ENCODE measurements around the gene ZNF664.

ZNF664 gene

GRCh38 chr12:123972457-123973401, at the start of gene ZNF664, which contains the start of gene CCDC92:
TSS of gene ZNF664 (plus strand) at chr12:123973215. CDS start at chr12:124012145, 38,930 bp downstream.
TSS of gene CCDC92 (minus strand) at chr12:123972831. CDS start at chr12:123944305, 28,526 bp downstream.
- Histone ChIP-seq H3K4me1 (ENCODE audit: insufficient read depth, low read length) (peaks cover 8% of the 10 kb centered on the region; the same call in 1 of the 2 replicates), H3K27me3 (ENCODE audit: insufficient read depth, low read length) (peaks cover 70% of the 10 kb centered on the region), H3K9ac (ENCODE audit: low read depth, low read length) (peak within 1 kb of the TSS; percentile 64; the same call in 1 of the 2 replicates), H3K4me3 (ENCODE audit: low read length) (peak within 1 kb of the TSS; percentile 83), H3K36me3 (ENCODE audit: insufficient read depth, low read depth, low read length) (0 out of 2 replicates have a peak, but pooled peaks cover 5% of the 10 kb centered on the region), H3K9me3 (ENCODE audit: insufficient read depth, low read depth, low read length) (no peaks in the 10 kb centered on the region), H3K27ac (ENCODE audit: low read length) (no peak within 1 kb of the TSS)

GRCh38 chr12:123923927-123924326, 49.1 kb upstream of the ZNF664 start:
- H3K27ac ChIP-seq (ENCODE audit: low read length) = no peak overlapping the region
- no peaks in the 10 kb centered on the region for H3K27me3 ChIP-seq (ENCODE audit: insufficient read depth, low read length)
- no peaks in the 10 kb centered on the region for H3K9me3 ChIP-seq (ENCODE audit: insufficient read depth, low read depth, low read length)
- no peak overlapping the region for H3K9ac ChIP-seq (ENCODE audit: low read depth, low read length)
- H3K36me3 ChIP-seq (ENCODE audit: insufficient read depth, low read depth, low read length) = no peaks in the 10 kb centered on the region
- H3K4me1 ChIP-seq (ENCODE audit: insufficient read depth, low read length) = no peaks in the 10 kb centered on the region
- H3K4me3 ChIP-seq (ENCODE audit: low read length) = no peak overlapping the region

- no peak overlapping the region for H3K4me3 ChIP-seq (ENCODE audit: low read length)
- no peak overlapping the region for H3K9ac ChIP-seq (ENCODE audit: low read depth, low read length)
- no peak overlapping the region for H3K27ac ChIP-seq (ENCODE audit: low read length)
- H3K9me3 ChIP-seq (ENCODE audit: insufficient read depth, low read depth, low read length) = no peaks in the 10 kb centered on the region
- no peaks in the 10 kb centered on the region for H3K27me3 ChIP-seq (ENCODE audit: insufficient read depth, low read length)
- H3K4me1 ChIP-seq (ENCODE audit: insufficient read depth, low read length) = no peaks in the 10 kb centered on the region
- no peaks in the 10 kb centered on the region for H3K36me3 ChIP-seq (ENCODE audit: insufficient read depth, low read depth, low read length)
Observed at GRCh38 chr12:123924539-123924938, 48.5 kb upstream of the ZNF664 start.

GRCh38 chr12:123928274-123928865, 44.6 kb upstream of the ZNF664 start:
- no peak overlapping the region for H3K27ac ChIP-seq (ENCODE audit: low read length)
- no peaks in the 10 kb centered on the region; the same call in 1 of the 2 replicates for H3K27me3 ChIP-seq (ENCODE audit: insufficient read depth, low read length)
- H3K4me3 ChIP-seq (ENCODE audit: low read length) = no peak overlapping the region
- H3K9ac ChIP-seq (ENCODE audit: low read depth, low read length) = no peak overlapping the region
- H3K36me3 ChIP-seq (ENCODE audit: insufficient read depth, low read depth, low read length) = no peaks in the 10 kb centered on the region
- no peaks in the 10 kb centered on the region for H3K4me1 ChIP-seq (ENCODE audit: insufficient read depth, low read length)
- no peaks in the 10 kb centered on the region for H3K9me3 ChIP-seq (ENCODE audit: insufficient read depth, low read depth, low read length)

- Histone ChIP-seq H3K4me3 (ENCODE audit: low read length) (no peak overlapping the region), H3K27ac (ENCODE audit: low read length) (no peak overlapping the region), H3K9me3 (ENCODE audit: insufficient read depth, low read depth, low read length) (no peaks in the 10 kb centered on the region), H3K4me1 (ENCODE audit: insufficient read depth, low read length) (no peaks in the 10 kb centered on the region), H3K27me3 (ENCODE audit: insufficient read depth, low read length) (no peaks in the 10 kb centered on the region; the same call in 1 of the 2 replicates), H3K9ac (ENCODE audit: low read depth, low read length) (no peak overlapping the region), H3K36me3 (ENCODE audit: insufficient read depth, low read depth, low read length) (no peaks in the 10 kb centered on the region)
Observed at GRCh38 chr12:123928897-123929296, 44.1 kb upstream of the ZNF664 start.

- Histone ChIP-seq H3K36me3 (ENCODE audit: insufficient read depth, low read depth, low read length) (no peaks in the 10 kb centered on the region), H3K4me3 (ENCODE audit: low read length) (no peak overlapping the region), H3K27me3 (ENCODE audit: insufficient read depth, low read length) (no peaks in the 10 kb centered on the region; the same call in 1 of the 2 replicates), H3K27ac (ENCODE audit: low read length) (no peak overlapping the region), H3K9ac (ENCODE audit: low read depth, low read length) (no peak overlapping the region), H3K9me3 (ENCODE audit: insufficient read depth, low read depth, low read length) (no peaks in the 10 kb centered on the region), H3K4me1 (ENCODE audit: insufficient read depth, low read length) (no peaks in the 10 kb centered on the region)
Observed at GRCh38 chr12:123929946-123930583, 43.0 kb upstream of the ZNF664 start.

GRCh38 chr12:123931686-123932321, 41.2 kb upstream of the ZNF664 start:
- H3K9ac ChIP-seq (ENCODE audit: low read depth, low read length) = no peak overlapping the region
- no peaks in the 10 kb centered on the region; the same call in 1 of the 2 replicates for H3K27me3 ChIP-seq (ENCODE audit: insufficient read depth, low read length)
- H3K4me1 ChIP-seq (ENCODE audit: insufficient read depth, low read length) = no peaks in the 10 kb centered on the region
- H3K4me3 ChIP-seq (ENCODE audit: low read length) = no peak overlapping the region
- H3K36me3 ChIP-seq (ENCODE audit: insufficient read depth, low read depth, low read length) = no peaks in the 10 kb centered on the region
- H3K9me3 ChIP-seq (ENCODE audit: insufficient read depth, low read depth, low read length) = no peaks in the 10 kb centered on the region
- no peak overlapping the region for H3K27ac ChIP-seq (ENCODE audit: low read length)

- no peaks in the 10 kb centered on the region for H3K4me1 ChIP-seq (ENCODE audit: insufficient read depth, low read length)
- no peak overlapping the region for H3K27ac ChIP-seq (ENCODE audit: low read length)
- no peak overlapping the region for H3K9ac ChIP-seq (ENCODE audit: low read depth, low read length)
- no peak overlapping the region for H3K4me3 ChIP-seq (ENCODE audit: low read length)
- no peaks in the 10 kb centered on the region for H3K36me3 ChIP-seq (ENCODE audit: insufficient read depth, low read depth, low read length)
- H3K27me3 ChIP-seq (ENCODE audit: insufficient read depth, low read length) = no peaks in the 10 kb centered on the region; the same call in 1 of the 2 replicates
- no peaks in the 10 kb centered on the region for H3K9me3 ChIP-seq (ENCODE audit: insufficient read depth, low read depth, low read length)
Observed at GRCh38 chr12:123933214-123933613, 39.8 kb upstream of the ZNF664 start.

GRCh38 chr12:123934016-123934620, 38.9 kb upstream of the ZNF664 start:
- no peaks in the 10 kb centered on the region; the same call in 1 of the 2 replicates for H3K27me3 ChIP-seq (ENCODE audit: insufficient read depth, low read length)
- H3K4me3 ChIP-seq (ENCODE audit: low read length) = no peak overlapping the region
- no peak overlapping the region for H3K9ac ChIP-seq (ENCODE audit: low read depth, low read length)
- no peaks in the 10 kb centered on the region for H3K36me3 ChIP-seq (ENCODE audit: insufficient read depth, low read depth, low read length)
- no peaks in the 10 kb centered on the region for H3K9me3 ChIP-seq (ENCODE audit: insufficient read depth, low read depth, low read length)
- H3K27ac ChIP-seq (ENCODE audit: low read length) = no peak overlapping the region
- no peaks in the 10 kb centered on the region for H3K4me1 ChIP-seq (ENCODE audit: insufficient read depth, low read length)

GRCh38 chr12:123934829-123935228, 38.2 kb upstream of the ZNF664 start:
- Histone ChIP-seq H3K9ac (ENCODE audit: low read depth, low read length) (no peak overlapping the region), H3K9me3 (ENCODE audit: insufficient read depth, low read depth, low read length) (no peaks in the 10 kb centered on the region), H3K27me3 (ENCODE audit: insufficient read depth, low read length) (no peaks in the 10 kb centered on the region; the same call in 1 of the 2 replicates), H3K36me3 (ENCODE audit: insufficient read depth, low read depth, low read length) (no peaks in the 10 kb centered on the region), H3K4me3 (ENCODE audit: low read length) (no peak overlapping the region), H3K4me1 (ENCODE audit: insufficient read depth, low read length) (no peaks in the 10 kb centered on the region), H3K27ac (ENCODE audit: low read length) (no peak overlapping the region)

GRCh38 chr12:123935956-123936355, 37.1 kb upstream of the ZNF664 start:
- Histone ChIP-seq H3K36me3 (ENCODE audit: insufficient read depth, low read depth, low read length) (no peaks in the 10 kb centered on the region), H3K4me1 (ENCODE audit: insufficient read depth, low read length) (no peaks in the 10 kb centered on the region), H3K4me3 (ENCODE audit: low read length) (no peak overlapping the region), H3K27me3 (ENCODE audit: insufficient read depth, low read length) (no peaks in the 10 kb centered on the region; the same call in 1 of the 2 replicates), H3K27ac (ENCODE audit: low read length) (no peak overlapping the region), H3K9ac (ENCODE audit: low read depth, low read length) (no peak overlapping the region), H3K9me3 (ENCODE audit: insufficient read depth, low read depth, low read length) (no peaks in the 10 kb centered on the region)
